Keratinocyte (primary cell): Measurements from ENCODE around the gene PCDHGC3.

Experiments
- CTCF ChIP-seq, 3 experiments: IDR thresholded peaks in 1 of 3; conservative IDR thresholded peaks in 1 of 3; optimal IDR thresholded peaks in 1 of 3; 2 replicates in 2 of 3; 3 replicates in 1 of 3; pipeline versions ENCODE3 to v1.5.1; 2011; ENCODE audit warnings: low read length in 3 of 3, mild to moderate bottlenecking in 3 of 3, moderate library complexity in 2 of 3, control low read depth in 1 of 3, inconsistent platforms in 1 of 3; ENCODE audit not compliant: insufficient read depth in 2 of 3; ENCODE audit errors: extremely low read depth in 1 of 3
- EZH2 ChIP-seq: IDR thresholded peaks from one replicate; pipeline ENCODE4 v1.6.1; 2012; ENCODE audit warnings: inconsistent platforms, mild to moderate bottlenecking, low read length, moderate library complexity

DNA sequence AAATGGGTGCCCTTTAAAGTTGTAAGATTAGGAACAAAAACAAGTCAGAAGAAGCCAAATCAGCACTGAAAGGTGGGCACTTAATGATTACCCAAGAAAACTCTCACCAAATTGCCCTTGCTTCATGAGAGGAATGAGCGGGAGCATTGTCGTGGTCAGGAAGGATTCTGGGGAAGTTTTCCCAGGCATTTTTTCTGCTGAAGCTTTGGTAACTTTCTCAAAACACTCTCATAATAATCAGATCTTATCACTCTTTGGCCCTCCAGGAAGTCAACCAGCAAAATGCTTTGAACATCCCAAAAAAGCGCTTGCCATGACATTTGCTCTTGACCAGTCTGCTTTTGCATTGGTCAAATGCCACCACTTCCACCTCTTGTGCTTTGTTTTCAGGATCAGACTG lies 10.4 kb upstream of the PCDHGC3 start:
- no peak for TF ChIP-seq EZH2
- TF ChIP-seq CTCF (optimal IDR thresholded peaks at IDR 0.05 in 1 of 3, IDR thresholded peaks at IDR 0.05 in 1 of 3, conservative IDR thresholded peaks at IDR 0.05 in 1 of 3; ENCODE audit: extremely low read depth in 1 of 3, insufficient read depth in 2 of 3, low read length in 3 of 3): no peak
